NCI-H146 (cell line): Measurements from ENCODE around the gene RAET1L.
"Not testable (repeated sequence)": the region's sequence is repeated elsewhere in the genome, so short reads cannot be mapped to it uniquely, and the experiment has no call there.

Source experiments
- DNase-seq: peaks from one replicate; lab custom pipeline; 2025; lab: John Stamatoyannopoulos, UW

RAET1L gene

GRCh38 chr6:150044621-150045145, 19.4 kb upstream of the RAET1L start:
- peak; percentile 21 for DNase-seq

- DNase-seq = no peak
Observed at GRCh38 chr6:150043501-150044412, 18.4 kb upstream of the RAET1L start.

- no peak for DNase-seq
Observed at GRCh38 chr6:150043096-150043495, 17.8 kb upstream of the RAET1L start.

- no peak for DNase-seq
Observed at GRCh38 chr6:150038202-150039062, 13.1 kb upstream of the RAET1L start.

- DNase-seq = no peak
Observed at GRCh38 chr6:150037526-150038201, 12.3 kb upstream of the RAET1L start.

GRCh38 chr6:150036081-150036480, 10.7 kb upstream of the RAET1L start:
- DNase-seq = no peak

GRCh38 chr6:150033207-150033771, 8.0 kb upstream of the RAET1L start:
- DNase-seq = no peak

- DNase-seq = no peak
Observed at GRCh38 chr6:150032598-150032997, 7.3 kb upstream of the RAET1L start.

- DNase-seq = no peak
Observed at GRCh38 chr6:150030611-150031010, 5.3 kb upstream of the RAET1L start.

- no peak for DNase-seq
Observed at GRCh38 chr6:150029749-150030148, 4.4 kb upstream of the RAET1L start.

- DNase-seq = no peak
Observed at GRCh38 chr6:150029276-150029675, 3.9 kb upstream of the RAET1L start.

- DNase-seq = no peak
Observed at GRCh38 chr6:150028799-150029198, 3.5 kb upstream of the RAET1L start.

GRCh38 chr6:150027806-150028565, 2.7 kb upstream of the RAET1L start:
- peak; percentile 67 for DNase-seq

- DNase-seq = peak; percentile 40
Observed at GRCh38 chr6:150026976-150027805, 1.9 kb upstream of the RAET1L start.

- no peak for DNase-seq
Observed at GRCh38 chr6:150024646-150025155, 631 bp downstream of the RAET1L start.

- not testable (repeated sequence) for DNase-seq
Observed at GRCh38 chr6:150024021-150024420, 1.3 kb downstream of the RAET1L start.

GRCh38 chr6:150021870-150022269, 3.5 kb downstream of the RAET1L start:
- DNase-seq = not testable (repeated sequence)

- no peak for DNase-seq
Observed at GRCh38 chr6:150018846-150019580, 6.3 kb downstream of the RAET1L start.

GRCh38 chr6:150017186-150017521, 8.2 kb downstream of the RAET1L start:
- not testable (repeated sequence) for DNase-seq
